GM23338 (cell line): Measurements from ENCODE around the gene CORO7. TPM values are rescaled to one million over a fixed set of nuclear protein-coding genes. Genes with fewer than 3 reads are reported as not detected.

ENCODE experiments used
- ATAC-seq: fragments of 200-7000 bp; cut with Tn5 transposase; 3 replicates; pipeline ENCODE4 v1.9.1; 2020
- DNase-seq: peaks from one replicate; pipeline ENCODE4 v3.0.0-alpha.2; 2015; ENCODE audit warnings: low spot score
- H2AFZ ChIP-seq: fragments of 200-600 bp; sonication (generic); 2 replicates; pipeline ENCODE4 v1.8.0; 2016; ENCODE audit warnings: antibody characterized with exemption, mild to moderate bottlenecking, moderate library complexity
- H3F3A ChIP-seq: fragments of 200-600 bp; sonication (generic); replicated peaks from 2 replicates; pipeline ENCODE4 v1.8.0; 2017; ENCODE audit warnings: antibody characterized with exemption, mixed run types, low read depth
- H3K27ac ChIP-seq: fragments of 200-600 bp; sonication (generic); 2 replicates; pipeline ENCODE4 v1.6.1; 2016; ENCODE audit warnings: low read depth
- H3K27me3 ChIP-seq: fragments of 200-600 bp; sonication (generic); 2 replicates; pipeline ENCODE4 v1.8.0; 2016; ENCODE audit warnings: mild to moderate bottlenecking, mixed run types, moderate library complexity; ENCODE audit not compliant: insufficient read depth
- H3K36me3 ChIP-seq: fragments of 200-600 bp; sonication (generic); 2 replicates; pipeline ENCODE4 v1.8.0; 2016; ENCODE audit warnings: mild to moderate bottlenecking; ENCODE audit not compliant: insufficient read depth
- H3K4me1 ChIP-seq: fragments of 200-600 bp; sonication (generic); 2 replicates; pipeline ENCODE4 v1.8.0; 2016; ENCODE audit warnings: mild to moderate bottlenecking, moderate library complexity; ENCODE audit not compliant: insufficient read depth
- H3K4me2 ChIP-seq: fragments of 200-600 bp; sonication (generic); 2 replicates; pipeline ENCODE4 v1.7.1; 2017; ENCODE audit warnings: mixed run types
- H3K4me3 ChIP-seq: fragments of 200-600 bp; sonication (generic); 2 replicates; pipeline ENCODE4 v1.6.1; 2016; ENCODE audit warnings: mixed run types
- H3K79me2 ChIP-seq: fragments of 200-600 bp; sonication (generic); replicated peaks from 2 replicates; pipeline ENCODE4 v1.8.0; 2017; ENCODE audit warnings: mild to moderate bottlenecking; ENCODE audit not compliant: insufficient read depth
- H3K9me2 ChIP-seq: fragments of 200-600 bp; sonication (generic); 2 replicates; pipeline ENCODE4 v1.8.0; 2017; ENCODE audit not compliant: insufficient read depth
- H4K20me1 ChIP-seq: fragments of 200-600 bp; sonication (generic); replicated peaks from 2 replicates; pipeline ENCODE4 v1.8.0; 2017; ENCODE audit warnings: mild to moderate bottlenecking; ENCODE audit not compliant: insufficient read depth
- H3K27ac Mint-ChIP-seq: 2 replicates; pipeline ENCODE4 v1.8.0; 2020; ENCODE audit warnings: inconsistent platforms, mild to moderate bottlenecking, moderate library complexity, mixed read lengths
- H3K27me3 Mint-ChIP-seq: 3 replicates; pipeline ENCODE4 v1.8.0; 2022; ENCODE audit warnings: low read depth, mild to moderate bottlenecking, moderate library complexity, mixed read lengths, inconsistent platforms; ENCODE audit not compliant: insufficient read depth, poor library complexity
- H3K36me3 Mint-ChIP-seq: 3 replicates; pipeline ENCODE4 v1.8.0; 2021; ENCODE audit warnings: low read depth, mild to moderate bottlenecking, inconsistent platforms, moderate library complexity, mixed read lengths
- H3K4me1 Mint-ChIP-seq: 3 replicates; pipeline ENCODE4 v1.8.0; 2020; ENCODE audit warnings: mild to moderate bottlenecking, inconsistent platforms, mixed read lengths
- H3K4me3 Mint-ChIP-seq: 3 replicates; pipeline ENCODE4 v1.8.0; 2021; ENCODE audit warnings: moderate library complexity, mild to moderate bottlenecking, inconsistent platforms, mixed read lengths
- H3K9me3 Mint-ChIP-seq: 3 replicates; pipeline ENCODE4 v1.8.0; 2020; ENCODE audit warnings: moderate library complexity, mild to moderate bottlenecking, inconsistent platforms, mixed read lengths
- POLR2AphosphoS5 ChIP-seq: IDR thresholded peaks from 2 replicates; pipeline ENCODE4 v1.6.1; 2016; ENCODE audit warnings: antibody characterized with exemption, low read depth
- STAT1 ChIP-seq: IDR thresholded peaks from one replicate; pipeline ENCODE4 v1.6.1; 2016; ENCODE audit warnings: antibody characterized with exemption; ENCODE audit not compliant: unreplicated experiment
- ZNF331 ChIP-seq: fragments of 250-450 bp; sonication (Bioruptor Pico); IDR thresholded peaks from 2 replicates; pipeline ENCODE4 v1.5.0; 2020; ENCODE audit warnings: low read depth, mild to moderate bottlenecking, moderate library complexity
- polyA plus RNA-seq: library from polyadenylated mRNA; unstranded; fragments of >200 nt; fragmentation: Nextera tagmentation; extraction: Ambion mirVana; gene quantifications from 2 replicates; pipeline ENCODE4 v1.2.1, GENCODE V29; 2016
- total RNA-seq: library from RNA; depleted of rRNA; stranded (reverse); fragments of >200 nt; shearing (Covaris generic); gene quantifications from 2 replicates; pipeline ENCODE4 v1.2.3, GENCODE V29; 2014
- TF ChIP-seq, protein P1 (sequence below), 2 experiments: fragments of 200-600 bp in 1 of 2; sonication (generic) in 1 of 2; conservative IDR thresholded peaks; 2 replicates each; pipeline versions ENCODE4 v1.5.1 to v1.6.1; 2016 to 2017; ENCODE audit warnings: antibody characterized with exemption in 2 of 2, low read depth in 2 of 2, mild to moderate bottlenecking in 2 of 2, moderate library complexity in 1 of 2
- TF ChIP-seq, protein P2 (sequence below): fragments of 250-450 bp; sonication (Bioruptor Pico); IDR thresholded peaks from 2 replicates; pipeline ENCODE4 v1.5.0; 2020; ENCODE audit warnings: mild to moderate bottlenecking, moderate library complexity
- TF ChIP-seq, protein P3 (sequence below): IDR thresholded peaks from one replicate; pipeline ENCODE4 v1.6.1; 2018; ENCODE audit warnings: antibody characterized with exemption; ENCODE audit not compliant: unreplicated experiment

Gene CORO7
- total and polyA plus RNA-seq, 2 experiments from 2014 or later, result 14.2 to 46.4 TPM

DNA sequence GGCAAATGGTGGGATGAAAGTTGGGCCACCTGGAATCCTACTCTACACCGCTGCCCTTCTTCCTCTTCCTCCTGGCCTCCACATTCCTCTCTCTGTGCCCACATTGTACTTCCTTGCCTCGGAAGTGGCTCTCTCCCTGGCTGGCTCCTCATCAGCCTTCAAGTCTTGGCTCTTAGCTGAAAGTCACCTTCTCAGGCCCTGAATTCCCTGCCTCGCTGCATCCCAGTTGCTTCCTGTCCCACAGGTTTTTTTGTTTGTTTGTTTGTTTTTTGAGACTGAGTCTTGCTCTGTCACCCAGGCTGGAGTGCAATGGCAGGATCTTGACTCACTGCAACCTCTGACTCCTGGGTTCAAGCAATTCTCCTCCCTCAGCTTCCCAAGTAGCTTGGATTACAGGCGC is 62.7 kb downstream of the CORO7 start (continued):
- TF ChIP-seq, protein P1, sequence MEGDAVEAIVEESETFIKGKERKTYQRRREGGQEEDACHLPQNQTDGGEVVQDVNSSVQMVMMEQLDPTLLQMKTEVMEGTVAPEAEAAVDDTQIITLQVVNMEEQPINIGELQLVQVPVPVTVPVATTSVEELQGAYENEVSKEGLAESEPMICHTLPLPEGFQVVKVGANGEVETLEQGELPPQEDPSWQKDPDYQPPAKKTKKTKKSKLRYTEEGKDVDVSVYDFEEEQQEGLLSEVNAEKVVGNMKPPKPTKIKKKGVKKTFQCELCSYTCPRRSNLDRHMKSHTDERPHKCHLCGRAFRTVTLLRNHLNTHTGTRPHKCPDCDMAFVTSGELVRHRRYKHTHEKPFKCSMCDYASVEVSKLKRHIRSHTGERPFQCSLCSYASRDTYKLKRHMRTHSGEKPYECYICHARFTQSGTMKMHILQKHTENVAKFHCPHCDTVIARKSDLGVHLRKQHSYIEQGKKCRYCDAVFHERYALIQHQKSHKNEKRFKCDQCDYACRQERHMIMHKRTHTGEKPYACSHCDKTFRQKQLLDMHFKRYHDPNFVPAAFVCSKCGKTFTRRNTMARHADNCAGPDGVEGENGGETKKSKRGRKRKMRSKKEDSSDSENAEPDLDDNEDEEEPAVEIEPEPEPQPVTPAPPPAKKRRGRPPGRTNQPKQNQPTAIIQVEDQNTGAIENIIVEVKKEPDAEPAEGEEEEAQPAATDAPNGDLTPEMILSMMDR (conservative IDR thresholded peaks at IDR 0.05; ENCODE audit: low read depth in 2 of 2), result no peak
- no peak for TF ChIP-seq POLR2AphosphoS5
- TF ChIP-seq, protein P2, sequence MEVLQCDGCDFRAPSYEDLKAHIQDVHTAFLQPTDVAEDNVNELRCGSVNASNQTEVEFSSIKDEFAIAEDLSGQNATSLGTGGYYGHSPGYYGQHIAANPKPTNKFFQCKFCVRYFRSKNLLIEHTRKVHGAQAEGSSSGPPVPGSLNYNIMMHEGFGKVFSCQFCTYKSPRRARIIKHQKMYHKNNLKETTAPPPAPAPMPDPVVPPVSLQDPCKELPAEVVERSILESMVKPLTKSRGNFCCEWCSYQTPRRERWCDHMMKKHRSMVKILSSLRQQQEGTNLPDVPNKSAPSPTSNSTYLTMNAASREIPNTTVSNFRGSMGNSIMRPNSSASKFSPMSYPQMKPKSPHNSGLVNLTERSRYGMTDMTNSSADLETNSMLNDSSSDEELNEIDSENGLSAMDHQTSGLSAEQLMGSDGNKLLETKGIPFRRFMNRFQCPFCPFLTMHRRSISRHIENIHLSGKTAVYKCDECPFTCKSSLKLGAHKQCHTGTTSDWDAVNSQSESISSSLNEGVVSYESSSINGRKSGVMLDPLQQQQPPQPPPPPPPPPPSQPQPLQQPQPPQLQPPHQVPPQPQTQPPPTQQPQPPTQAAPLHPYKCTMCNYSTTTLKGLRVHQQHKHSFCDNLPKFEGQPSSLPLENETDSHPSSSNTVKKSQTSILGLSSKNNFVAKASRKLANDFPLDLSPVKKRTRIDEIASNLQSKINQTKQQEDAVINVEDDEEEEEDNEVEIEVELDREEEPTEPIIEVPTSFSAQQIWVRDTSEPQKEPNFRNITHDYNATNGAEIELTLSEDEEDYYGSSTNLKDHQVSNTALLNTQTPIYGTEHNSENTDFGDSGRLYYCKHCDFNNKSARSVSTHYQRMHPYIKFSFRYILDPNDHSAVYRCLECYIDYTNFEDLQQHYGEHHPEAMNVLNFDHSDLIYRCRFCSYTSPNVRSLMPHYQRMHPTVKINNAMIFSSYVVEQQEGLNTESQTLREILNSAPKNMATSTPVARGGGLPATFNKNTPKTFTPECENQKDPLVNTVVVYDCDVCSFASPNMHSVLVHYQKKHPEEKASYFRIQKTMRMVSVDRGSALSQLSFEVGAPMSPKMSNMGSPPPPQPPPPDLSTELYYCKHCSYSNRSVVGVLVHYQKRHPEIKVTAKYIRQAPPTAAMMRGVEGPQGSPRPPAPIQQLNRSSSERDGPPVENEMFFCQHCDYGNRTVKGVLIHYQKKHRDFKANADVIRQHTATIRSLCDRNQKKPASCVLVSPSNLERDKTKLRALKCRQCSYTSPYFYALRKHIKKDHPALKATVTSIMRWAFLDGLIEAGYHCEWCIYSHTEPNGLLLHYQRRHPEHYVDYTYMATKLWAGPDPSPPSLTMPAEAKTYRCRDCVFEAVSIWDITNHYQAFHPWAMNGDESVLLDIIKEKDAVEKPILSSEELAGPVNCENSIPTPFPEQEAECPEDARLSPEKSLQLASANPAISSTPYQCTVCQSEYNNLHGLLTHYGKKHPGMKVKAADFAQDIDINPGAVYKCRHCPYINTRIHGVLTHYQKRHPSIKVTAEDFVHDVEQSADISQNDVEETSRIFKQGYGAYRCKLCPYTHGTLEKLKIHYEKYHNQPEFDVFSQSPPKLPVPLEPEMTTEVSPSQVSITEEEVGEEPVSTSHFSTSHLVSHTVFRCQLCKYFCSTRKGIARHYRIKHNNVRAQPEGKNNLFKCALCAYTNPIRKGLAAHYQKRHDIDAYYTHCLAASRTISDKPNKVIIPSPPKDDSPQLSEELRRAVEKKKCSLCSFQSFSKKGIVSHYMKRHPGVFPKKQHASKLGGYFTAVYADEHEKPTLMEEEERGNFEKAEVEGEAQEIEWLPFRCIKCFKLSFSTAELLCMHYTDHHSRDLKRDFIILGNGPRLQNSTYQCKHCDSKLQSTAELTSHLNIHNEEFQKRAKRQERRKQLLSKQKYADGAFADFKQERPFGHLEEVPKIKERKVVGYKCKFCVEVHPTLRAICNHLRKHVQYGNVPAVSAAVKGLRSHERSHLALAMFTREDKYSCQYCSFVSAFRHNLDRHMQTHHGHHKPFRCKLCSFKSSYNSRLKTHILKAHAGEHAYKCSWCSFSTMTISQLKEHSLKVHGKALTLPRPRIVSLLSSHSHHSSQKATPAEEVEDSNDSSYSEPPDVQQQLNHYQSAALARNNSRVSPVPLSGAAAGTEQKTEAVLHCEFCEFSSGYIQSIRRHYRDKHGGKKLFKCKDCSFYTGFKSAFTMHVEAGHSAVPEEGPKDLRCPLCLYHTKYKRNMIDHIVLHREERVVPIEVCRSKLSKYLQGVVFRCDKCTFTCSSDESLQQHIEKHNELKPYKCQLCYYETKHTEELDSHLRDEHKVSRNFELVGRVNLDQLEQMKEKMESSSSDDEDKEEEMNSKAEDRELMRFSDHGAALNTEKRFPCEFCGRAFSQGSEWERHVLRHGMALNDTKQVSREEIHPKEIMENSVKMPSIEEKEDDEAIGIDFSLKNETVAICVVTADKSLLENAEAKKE (CRISPR knock-in tag), result no peak

DNA sequence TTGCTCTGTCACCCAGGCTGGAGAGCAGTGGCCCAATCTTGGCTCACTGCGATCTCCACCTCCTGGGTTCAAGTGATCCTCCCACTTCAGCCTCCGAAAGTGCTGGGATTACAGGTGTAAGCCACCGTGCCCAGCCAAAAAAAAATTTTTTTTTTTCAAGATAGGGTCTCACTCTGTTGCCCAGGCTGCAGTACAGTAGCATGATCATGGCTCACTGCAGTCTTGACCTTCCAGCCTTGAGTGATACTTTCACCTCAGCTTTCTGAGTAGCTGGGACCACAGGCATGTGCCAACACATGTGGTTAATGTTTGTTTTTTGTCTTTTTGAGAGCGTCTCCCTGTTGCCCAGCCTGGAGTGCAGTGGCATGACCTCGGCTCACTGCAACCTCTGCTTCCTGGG is 63.6 kb downstream of the CORO7 start:
- Histone ChIP-seq H3K27ac (no peak overlapping the region), H3K79me2 (peaks cover 31% of the 10 kb centered on the region), H4K20me1 (peaks cover 13% of the 10 kb centered on the region; the same call in 1 of the 2 replicates), H2AFZ (no peak overlapping the region), H3K27me3 (no peaks in the 10 kb centered on the region), H3K36me3 (no peaks in the 10 kb centered on the region; the same call in 1 of the 2 replicates), H3K4me3 (no peak overlapping the region), H3F3A (peaks cover 14% of the 10 kb centered on the region), H3K9me2 (no peaks in the 10 kb centered on the region), H3K4me2 (no peak overlapping the region), H3K4me1 (peaks cover 7% of the 10 kb centered on the region)
- ATAC-seq (no peak), DNase-seq (no peak)
- H3K27ac Mint-ChIP-seq, result no peak overlapping the region
- H3K9me3 Mint-ChIP-seq, result no peaks in the 10 kb centered on the region; the same call in 1 of the 3 replicates
- peaks cover 12% of the 10 kb centered on the region for H3K36me3 Mint-ChIP-seq
- H3K4me1 Mint-ChIP-seq, result peaks cover 12% of the 10 kb centered on the region; the same call in 2 of the 3 replicates
- no peak overlapping the region for H3K4me3 Mint-ChIP-seq
- peaks cover 15% of the 10 kb centered on the region for H3K27me3 Mint-ChIP-seq
- no peak for TF ChIP-seq ZNF331 (CRISPR knock-in tag)
- TF ChIP-seq STAT1, result no peak
- TF ChIP-seq, protein P3, sequence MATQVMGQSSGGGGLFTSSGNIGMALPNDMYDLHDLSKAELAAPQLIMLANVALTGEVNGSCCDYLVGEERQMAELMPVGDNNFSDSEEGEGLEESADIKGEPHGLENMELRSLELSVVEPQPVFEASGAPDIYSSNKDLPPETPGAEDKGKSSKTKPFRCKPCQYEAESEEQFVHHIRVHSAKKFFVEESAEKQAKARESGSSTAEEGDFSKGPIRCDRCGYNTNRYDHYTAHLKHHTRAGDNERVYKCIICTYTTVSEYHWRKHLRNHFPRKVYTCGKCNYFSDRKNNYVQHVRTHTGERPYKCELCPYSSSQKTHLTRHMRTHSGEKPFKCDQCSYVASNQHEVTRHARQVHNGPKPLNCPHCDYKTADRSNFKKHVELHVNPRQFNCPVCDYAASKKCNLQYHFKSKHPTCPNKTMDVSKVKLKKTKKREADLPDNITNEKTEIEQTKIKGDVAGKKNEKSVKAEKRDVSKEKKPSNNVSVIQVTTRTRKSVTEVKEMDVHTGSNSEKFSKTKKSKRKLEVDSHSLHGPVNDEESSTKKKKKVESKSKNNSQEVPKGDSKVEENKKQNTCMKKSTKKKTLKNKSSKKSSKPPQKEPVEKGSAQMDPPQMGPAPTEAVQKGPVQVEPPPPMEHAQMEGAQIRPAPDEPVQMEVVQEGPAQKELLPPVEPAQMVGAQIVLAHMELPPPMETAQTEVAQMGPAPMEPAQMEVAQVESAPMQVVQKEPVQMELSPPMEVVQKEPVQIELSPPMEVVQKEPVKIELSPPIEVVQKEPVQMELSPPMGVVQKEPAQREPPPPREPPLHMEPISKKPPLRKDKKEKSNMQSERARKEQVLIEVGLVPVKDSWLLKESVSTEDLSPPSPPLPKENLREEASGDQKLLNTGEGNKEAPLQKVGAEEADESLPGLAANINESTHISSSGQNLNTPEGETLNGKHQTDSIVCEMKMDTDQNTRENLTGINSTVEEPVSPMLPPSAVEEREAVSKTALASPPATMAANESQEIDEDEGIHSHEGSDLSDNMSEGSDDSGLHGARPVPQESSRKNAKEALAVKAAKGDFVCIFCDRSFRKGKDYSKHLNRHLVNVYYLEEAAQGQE, result no peak
